GM18870 (cell line): ENCODE data around the gene PPEF1.

Experiments used
- ATAC-seq: cut with Tn5 transposase; IDR thresholded peaks from one replicate; pipeline ENCODE4 v1.9.1; 2021; ENCODE audit warnings: moderate library complexity; ENCODE audit not compliant: unreplicated experiment

Gene PPEF1

GRCh38 chrX:18875256-18875878, 167.9 kb downstream of the PPEF1 start:
- ATAC-seq = no peak

- no peak for ATAC-seq
Measured at GRCh38 chrX:18877469-18877868, 170.0 kb downstream of the PPEF1 start.
